Osteoblast (primary cell): ENCODE results near the gene CNBD2. TPM values are rescaled to one million over a fixed set of nuclear protein-coding genes. Genes with fewer than 3 reads are reported as not detected.

Experiments
- DNase-seq: peaks from one replicate; pipeline ENCODE4 v3.0.0; 2011; ENCODE audit warnings: low spot score, mixed read lengths; ENCODE audit not compliant: insufficient read length; ENCODE audit errors: missing footprints
- H2AFZ ChIP-seq: 2 replicates; pipeline ENCODE4 v1.6.0; 2011; ENCODE audit warnings: mild to moderate bottlenecking, low read length
- H3K27ac ChIP-seq: 2 replicates; pipeline ENCODE4 v1.5.1; 2011; ENCODE audit warnings: mild to moderate bottlenecking, low read depth, low read length, moderate library complexity
- H3K27me3 ChIP-seq: 2 replicates; pipeline ENCODE4 v1.6.0; 2012; ENCODE audit warnings: mild to moderate bottlenecking, control low read depth, inconsistent platforms, low read length, moderate library complexity; ENCODE audit not compliant: insufficient read depth
- H3K36me3 ChIP-seq: 2 replicates; pipeline ENCODE4 v1.5.1; 2011; ENCODE audit warnings: mild to moderate bottlenecking, low read length, control low read depth, moderate library complexity; ENCODE audit not compliant: insufficient read depth
- H3K4me1 ChIP-seq: 2 replicates; pipeline ENCODE4 v1.5.1; 2011; ENCODE audit warnings: mild to moderate bottlenecking, low read length, control low read depth, moderate library complexity; ENCODE audit not compliant: insufficient read depth
- H3K4me2 ChIP-seq: 2 replicates; pipeline ENCODE4 v1.6.0; 2011; ENCODE audit warnings: mild to moderate bottlenecking, low read length; ENCODE audit not compliant: insufficient read depth
- H3K4me3 ChIP-seq: fragments of 200-600 bp; sonication (generic); 3 replicates; pipeline ENCODE4 v1.5.1; 2012; ENCODE audit warnings: mild to moderate bottlenecking, low read length, inconsistent platforms; ENCODE audit not compliant: insufficient read depth
- H3K79me2 ChIP-seq: 2 replicates; pipeline ENCODE4 v1.6.0; 2012; ENCODE audit warnings: mild to moderate bottlenecking, low read length, control low read depth, inconsistent platforms; ENCODE audit not compliant: insufficient read depth
- H3K9me3 ChIP-seq: 2 replicates; pipeline ENCODE4 v1.5.1; 2011; ENCODE audit warnings: low read depth, low read length, control low read depth
- H4K20me1 ChIP-seq: 2 replicates; pipeline ENCODE4 v1.6.0; 2012; ENCODE audit warnings: mild to moderate bottlenecking, low read length, control low read depth; ENCODE audit not compliant: insufficient read depth
- CTCF ChIP-seq: IDR thresholded peaks from 2 replicates; pipeline ENCODE4 v1.5.1; 2011; ENCODE audit warnings: mild to moderate bottlenecking, low read depth, low read length, moderate library complexity; ENCODE audit errors: extremely low read depth
- total RNA-seq: library from RNA; depleted of rRNA; stranded (reverse); fragments of >200 nt; gene quantifications from 2 replicates; pipeline ENCODE4 v1.2.3, GENCODE V29; 2012

CNBD2 gene
- total RNA-seq, 1 donor: 0.72 TPM

- Histone ChIP-seq H3K9me3 (no peaks in the 10 kb centered on the region), H3K36me3 (no peaks in the 10 kb centered on the region), H2AFZ (no peak overlapping the region), H3K27ac (no peak overlapping the region), H3K79me2 (no peaks in the 10 kb centered on the region), H3K27me3 (no peaks in the 10 kb centered on the region), H4K20me1 (no peaks in the 10 kb centered on the region), H3K4me1 (no peaks in the 10 kb centered on the region), H3K4me2 (no peak overlapping the region), H3K4me3 (no peak overlapping the region)
- no peak for DNase-seq
- no peak for TF ChIP-seq CTCF
These were observed 5.9 kb downstream of the CNBD2 start for GRCh38 chr20:35974256-35974655.

- DNase-seq: no peak
- Histone ChIP-seq H3K4me1 (no peaks in the 10 kb centered on the region), H3K4me3 (no peak overlapping the region), H3K27ac (no peak overlapping the region), H3K9me3 (no peaks in the 10 kb centered on the region), H3K4me2 (no peak overlapping the region), H3K36me3 (no peaks in the 10 kb centered on the region), H3K27me3 (no peaks in the 10 kb centered on the region), H3K79me2 (no peaks in the 10 kb centered on the region), H2AFZ (no peak overlapping the region), H4K20me1 (no peaks in the 10 kb centered on the region)
- TF ChIP-seq CTCF: no peak
These were observed 7.4 kb downstream of the CNBD2 start for GRCh38 chr20:35975576-35976373.

- DNase-seq: no peak
- H4K20me1 ChIP-seq: no peaks in the 10 kb centered on the region
- H3K9me3 ChIP-seq: no peaks in the 10 kb centered on the region
- no peak for TF ChIP-seq CTCF
- no peak overlapping the region for H3K27ac ChIP-seq
- no peak overlapping the region for H2AFZ ChIP-seq
- H3K4me1 ChIP-seq: no peaks in the 10 kb centered on the region
- no peaks in the 10 kb centered on the region for H3K27me3 ChIP-seq
- H3K36me3 ChIP-seq: no peaks in the 10 kb centered on the region
- no peak overlapping the region for H3K4me2 ChIP-seq
- H3K4me3 ChIP-seq: no peak overlapping the region
- no peaks in the 10 kb centered on the region for H3K79me2 ChIP-seq
These were observed 9.7 kb downstream of the CNBD2 start for GRCh38 chr20:35978041-35978513.

- Histone ChIP-seq H3K9me3 (no peaks in the 10 kb centered on the region), H3K4me3 (no peak overlapping the region), H3K79me2 (no peaks in the 10 kb centered on the region), H3K36me3 (no peaks in the 10 kb centered on the region), H3K4me1 (no peaks in the 10 kb centered on the region), H3K27ac (no peak overlapping the region), H3K4me2 (no peak overlapping the region), H2AFZ (no peak overlapping the region), H4K20me1 (no peaks in the 10 kb centered on the region), H3K27me3 (no peaks in the 10 kb centered on the region)
- DNase-seq: no peak
- no peak for TF ChIP-seq CTCF
These were observed 11.2 kb downstream of the CNBD2 start for GRCh38 chr20:35979544-35979943.
